OCI-LY7 (cell line): ENCODE data around the gene RNGTT.

Experiments
- EZH2phosphoT487 ChIP-seq: fragments of 200-600 bp; sonication (generic); IDR thresholded peaks from 2 replicates; pipeline ENCODE4 v1.6.1; 2018; ENCODE audit warnings: low read depth, borderline replicate concordance, mild to moderate bottlenecking, mixed run types, antibody characterized with exemption, low read length, moderate library complexity, mixed read lengths
- TF ChIP-seq, protein P1 (sequence below): fragments of 200-600 bp; sonication (generic); conservative IDR thresholded peaks from 2 replicates; pipeline ENCODE4 v1.5.1; 2014; ENCODE audit warnings: mild to moderate bottlenecking, antibody characterized with exemption, low read length, moderate library complexity, mixed read lengths

DNA sequence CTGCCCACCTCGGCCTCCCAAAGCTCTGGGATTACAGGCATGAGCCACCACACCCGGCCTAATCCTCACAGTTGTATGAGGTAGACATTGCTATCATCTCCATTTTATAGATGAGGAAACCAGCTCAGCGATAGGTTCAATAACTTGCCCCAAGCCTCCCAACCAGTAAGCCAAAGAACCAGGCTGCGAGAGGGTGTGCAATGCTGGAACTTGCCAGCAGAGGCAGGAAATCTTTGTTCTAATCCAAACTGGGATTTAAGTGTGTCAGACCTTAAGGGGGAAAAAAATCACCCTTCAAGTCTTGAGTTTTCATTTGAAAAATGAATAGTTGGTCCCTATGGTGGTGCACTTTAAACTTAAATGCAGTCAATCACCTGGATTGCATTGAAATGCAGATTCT, 20.1 kb upstream of the RNGTT start:
- TF ChIP-seq, protein P1, sequence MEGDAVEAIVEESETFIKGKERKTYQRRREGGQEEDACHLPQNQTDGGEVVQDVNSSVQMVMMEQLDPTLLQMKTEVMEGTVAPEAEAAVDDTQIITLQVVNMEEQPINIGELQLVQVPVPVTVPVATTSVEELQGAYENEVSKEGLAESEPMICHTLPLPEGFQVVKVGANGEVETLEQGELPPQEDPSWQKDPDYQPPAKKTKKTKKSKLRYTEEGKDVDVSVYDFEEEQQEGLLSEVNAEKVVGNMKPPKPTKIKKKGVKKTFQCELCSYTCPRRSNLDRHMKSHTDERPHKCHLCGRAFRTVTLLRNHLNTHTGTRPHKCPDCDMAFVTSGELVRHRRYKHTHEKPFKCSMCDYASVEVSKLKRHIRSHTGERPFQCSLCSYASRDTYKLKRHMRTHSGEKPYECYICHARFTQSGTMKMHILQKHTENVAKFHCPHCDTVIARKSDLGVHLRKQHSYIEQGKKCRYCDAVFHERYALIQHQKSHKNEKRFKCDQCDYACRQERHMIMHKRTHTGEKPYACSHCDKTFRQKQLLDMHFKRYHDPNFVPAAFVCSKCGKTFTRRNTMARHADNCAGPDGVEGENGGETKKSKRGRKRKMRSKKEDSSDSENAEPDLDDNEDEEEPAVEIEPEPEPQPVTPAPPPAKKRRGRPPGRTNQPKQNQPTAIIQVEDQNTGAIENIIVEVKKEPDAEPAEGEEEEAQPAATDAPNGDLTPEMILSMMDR: peak; percentile 57; the same call in 1 of the 2 replicates
- TF ChIP-seq EZH2phosphoT487: no peak
